Brain microvascular endothelial cell (primary cell): Measurements from ENCODE around the gene TBCA.

Experiments used
- DNase-seq: peaks from one replicate; pipeline ENCODE4 v3.0.0-alpha.2; 2020
- H3K27ac ChIP-seq: fragments of 250-450 bp; sonication (Bioruptor Pico); 2 replicates; pipeline ENCODE4 v1.5.1; 2020; ENCODE audit warnings: mild to moderate bottlenecking, moderate library complexity
- H3K27me3 ChIP-seq: fragments of 250-450 bp; sonication (Bioruptor Pico); replicated peaks from 2 replicates; pipeline ENCODE4 v1.5.1; 2020; ENCODE audit warnings: mild to moderate bottlenecking
- H3K36me3 ChIP-seq: fragments of 250-450 bp; sonication (Bioruptor Pico); replicated peaks from 2 replicates; pipeline ENCODE4 v1.5.1; 2020; ENCODE audit warnings: mild to moderate bottlenecking
- H3K4me3 ChIP-seq: 2 replicates; pipeline ENCODE4 v1.5.1; 2011; ENCODE audit warnings: low read depth, mild to moderate bottlenecking, control low read depth, low read length, moderate library complexity
- CTCF ChIP-seq: IDR thresholded peaks from 2 replicates; pipeline ENCODE4 v1.5.1; 2011; ENCODE audit warnings: low read depth, mild to moderate bottlenecking, moderate library complexity, low read length, control low read depth, inconsistent platforms; ENCODE audit errors: missing control alignments
- in situ Hi-C: cut with HindIII; loops from 2 replicates; pipeline ENCODE4 v1.10.0; 2017; ENCODE audit warnings: low sequenced_read_pairs, low pct_ligation_motif_present

TBCA gene

DNA sequence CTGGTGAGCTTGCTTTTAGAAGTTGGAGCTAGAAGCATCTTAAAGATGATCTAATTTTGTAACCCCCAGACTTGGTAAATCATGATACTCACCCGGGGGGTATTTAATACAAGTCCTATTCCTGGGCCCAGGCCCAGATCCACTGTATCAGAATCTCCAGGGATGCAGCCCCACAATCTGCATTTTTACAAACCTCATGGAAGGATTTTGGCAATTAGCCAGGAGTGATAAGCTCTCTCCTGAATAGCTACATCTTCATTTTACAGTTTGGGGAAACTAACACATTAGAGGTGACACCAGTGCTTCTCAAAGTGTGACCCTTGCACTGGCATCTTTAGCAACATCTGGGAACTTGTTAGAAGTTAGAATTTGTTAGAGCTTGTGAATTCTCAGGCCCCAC, 106.5 kb downstream of the TBCA start:
- in situ Hi-C loops, result no loop called here
- Histone ChIP-seq H3K27ac (no peak overlapping the region), H3K36me3 (no peaks in the 10 kb centered on the region), H3K4me3 (no peak overlapping the region), H3K27me3 (peaks cover 11% of the 10 kb centered on the region)
- no peak for TF ChIP-seq CTCF
- no peak for DNase-seq

DNA sequence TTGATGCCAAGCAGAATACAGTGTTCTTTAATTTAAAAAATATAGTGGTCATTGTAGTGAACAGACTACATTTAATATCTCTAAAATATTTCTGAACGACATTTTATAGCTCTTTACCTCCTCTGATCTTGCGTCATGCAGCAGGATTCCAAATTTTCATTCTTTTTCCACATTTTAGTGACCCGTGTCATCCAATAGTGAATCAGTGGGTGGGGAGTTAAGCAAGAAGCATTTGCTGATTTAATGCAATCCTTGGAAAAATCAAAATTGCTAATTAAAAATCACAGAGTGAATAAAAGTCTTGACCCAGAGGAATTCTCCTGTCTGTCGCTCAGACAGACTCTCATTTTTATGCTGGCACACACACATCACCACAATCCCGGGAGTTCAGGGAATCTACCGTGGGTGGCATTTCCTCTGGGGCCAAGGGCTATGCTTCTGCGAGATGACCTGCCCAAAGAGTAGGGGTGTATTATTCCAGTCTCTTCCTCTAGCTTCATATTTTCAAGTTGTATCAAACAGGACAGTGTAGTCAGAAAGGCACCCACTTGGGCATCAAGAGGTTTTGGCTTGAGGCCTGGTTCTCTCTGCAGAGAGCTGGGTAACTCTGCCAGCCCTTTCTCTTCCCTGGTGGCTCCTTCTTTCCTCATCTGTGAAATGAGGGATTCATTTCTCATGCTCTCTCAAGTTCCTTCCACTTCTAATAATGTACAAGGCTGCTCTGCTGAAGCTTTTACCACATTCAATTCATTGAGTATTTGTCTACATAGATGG, 112.9 kb downstream of the TBCA start:
- Histone ChIP-seq H3K36me3 (no peaks in the 10 kb centered on the region), H3K27ac (no peak overlapping the region), H3K4me3 (no peak overlapping the region), H3K27me3 (peaks cover 12% of the 10 kb centered on the region)
- in situ Hi-C loops, result no loop called here
- no peak for TF ChIP-seq CTCF
- no peak for DNase-seq

DNA sequence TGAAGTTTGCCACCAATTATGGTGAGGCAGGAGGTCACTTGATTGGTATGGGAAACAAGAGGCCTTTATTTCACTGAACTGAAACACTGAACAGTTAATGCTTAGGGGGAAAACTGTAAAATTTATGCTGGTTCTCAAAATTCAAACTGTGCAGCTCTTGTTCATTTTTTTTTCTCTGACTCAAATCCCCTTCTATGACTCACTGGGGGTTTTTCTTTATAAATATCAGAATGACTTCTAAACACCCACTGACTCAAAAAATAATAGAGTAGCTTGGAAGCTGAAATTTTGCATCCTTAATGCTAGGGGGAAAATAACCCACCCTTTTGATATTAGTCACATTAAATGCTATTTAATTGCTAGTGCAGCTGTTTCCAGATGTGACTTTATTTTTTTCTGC, 113.5 kb downstream of the TBCA start:
- TF ChIP-seq CTCF, result no peak
- Histone ChIP-seq H3K36me3 (no peaks in the 10 kb centered on the region), H3K27me3 (peaks cover 12% of the 10 kb centered on the region), H3K4me3 (no peak overlapping the region), H3K27ac (no peak overlapping the region)
- in situ Hi-C loops, result no loop called here
- DNase-seq, result no peak

GRCh38 chr5:77658662-77659061, 117.5 kb downstream of the TBCA start:
- DNase-seq, result no peak
- in situ Hi-C loops, result no loop called here
- Histone ChIP-seq H3K4me3 (no peak overlapping the region), H3K27me3 (peaks cover 30% of the 10 kb centered on the region), H3K27ac (no peak overlapping the region), H3K36me3 (no peaks in the 10 kb centered on the region)
- TF ChIP-seq CTCF, result no peak

- H3K36me3 ChIP-seq, result no peaks in the 10 kb centered on the region
- H3K27ac ChIP-seq, result no peak overlapping the region
- no peak for TF ChIP-seq CTCF
- in situ Hi-C loops, result no loop called here
- no peak for DNase-seq
- H3K4me3 ChIP-seq, result no peak overlapping the region
- peaks cover 65% of the 10 kb centered on the region for H3K27me3 ChIP-seq
These were observed 124.8 kb downstream of the TBCA start for GRCh38 chr5:77651343-77651742.

- H3K27ac ChIP-seq, result no peak overlapping the region
- no peak for DNase-seq
- peaks cover 71% of the 10 kb centered on the region for H3K27me3 ChIP-seq
- in situ Hi-C loops, result no loop called here
- TF ChIP-seq CTCF, result no peak
- H3K36me3 ChIP-seq, result no peaks in the 10 kb centered on the region
- no peak overlapping the region for H3K4me3 ChIP-seq
These were observed 125.5 kb downstream of the TBCA start for GRCh38 chr5:77650686-77651085.
